Ishikawa (cell line): ENCODE measurements around the gene CT55.

ENCODE experiments used
- CEBPB ChIP-seq: IDR thresholded peaks from 2 replicates; pipeline ENCODE4 v1.6.1; 2012
- CREB1 ChIP-seq: IDR thresholded peaks from 2 replicates; pipeline ENCODE4 v1.6.1; 2012; ENCODE audit warnings: low read depth
- EGR1 ChIP-seq: IDR thresholded peaks from 2 replicates; pipeline ENCODE4 v1.6.1; 2012
- EP300 ChIP-seq: IDR thresholded peaks from 2 replicates; pipeline ENCODE4 v1.6.1; 2012; ENCODE audit warnings: borderline replicate concordance
- FOXM1 ChIP-seq: IDR thresholded peaks from 2 replicates; pipeline ENCODE4 v1.6.1; 2012; ENCODE audit warnings: low read depth, borderline replicate concordance
- MAX ChIP-seq: IDR thresholded peaks from 2 replicates; pipeline ENCODE4 v1.6.1; 2012
- NFIC ChIP-seq: IDR thresholded peaks from 2 replicates; pipeline ENCODE4 v1.6.1; 2012
- RAD21 ChIP-seq: IDR thresholded peaks from 2 replicates; pipeline ENCODE4 v1.6.1; 2012; ENCODE audit warnings: low read depth
- REST ChIP-seq: IDR thresholded peaks from 2 replicates; pipeline ENCODE4 v1.6.1; 2012; ENCODE audit warnings: low read depth, mild to moderate bottlenecking
- TAF1 ChIP-seq: IDR thresholded peaks from 2 replicates; pipeline ENCODE4 v1.6.1; 2012; ENCODE audit warnings: low read depth, mild to moderate bottlenecking
- TCF12 ChIP-seq: IDR thresholded peaks from 2 replicates; pipeline ENCODE4 v1.6.1; 2012; ENCODE audit warnings: low read depth
- TEAD4 ChIP-seq: IDR thresholded peaks from 2 replicates; pipeline ENCODE4 v1.6.1; 2012
- USF1 ChIP-seq: IDR thresholded peaks from 2 replicates; pipeline ENCODE4 v1.6.1; 2012
- YY1 ChIP-seq: IDR thresholded peaks from 2 replicates; pipeline ENCODE4 v1.6.1; 2012; ENCODE audit warnings: low read depth
- ZBTB7A ChIP-seq: IDR thresholded peaks from 2 replicates; pipeline ENCODE4 v1.6.1; 2012; ENCODE audit warnings: low read depth

Gene CT55

GRCh38 chrX:135170877-135171519 lies at the start of gene CT55:
TSS of gene CT55 (minus strand) at chrX:135171398. CDS start at chrX:135171171, 227 bp downstream.
- TF ChIP-seq CEBPB (no peak), NFIC (no peak), ZBTB7A (no peak), EP300 (no peak), MAX (no peak), TEAD4 (no peak)

GRCh38 chrX:135213200-135213844 lies 42.1 kb upstream of the CT55 start:
- TF ChIP-seq REST, result no peak
- TF ChIP-seq NFIC, result no peak
- TF ChIP-seq TCF12, result no peak
- no peak for TF ChIP-seq TAF1

- TF ChIP-seq RAD21, result peak; percentile 35
Measured at GRCh38 chrX:135206427-135206826, 35.2 kb upstream of the CT55 start.

GRCh38 chrX:135200297-135200696 lies 29.1 kb upstream of the CT55 start:
- TF ChIP-seq CEBPB, result no peak

GRCh38 chrX:135194684-135195083 lies 23.5 kb upstream of the CT55 start:
- TF ChIP-seq REST (no peak), EP300 (no peak), CEBPB (no peak), CREB1 (no peak)

- TF ChIP-seq EGR1 (no peak), MAX (no peak), TAF1 (no peak), ZBTB7A (no peak), YY1 (no peak), EP300 (no peak)
Measured at GRCh38 chrX:135193740-135194139, 22.5 kb upstream of the CT55 start.

- TF ChIP-seq NFIC (no peak), TCF12 (no peak), MAX (no peak), TAF1 (no peak), YY1 (no peak), CEBPB (no peak), RAD21 (no peak), EP300 (no peak), ZBTB7A (no peak), REST (no peak), EGR1 (no peak), FOXM1 (no peak), USF1 (no peak), TEAD4 (no peak)
Measured at GRCh38 chrX:135191838-135192237, 20.6 kb upstream of the CT55 start.
